OCI-LY7 (cell line): ENCODE data around the gene C8A. TPM values are rescaled to one million over a fixed set of nuclear protein-coding genes. Genes with fewer than 3 reads are reported as not detected.

Source experiments
- BruUV-seq: library from RNA; stranded (reverse); fragments of 400-500 nt; replicated peaks from 2 replicates; lab custom pipeline; 2021; lab: Mats Ljungman, UMichigan
- CTCF ChIA-PET: fragments of 300-600 bp; sonication (Branson Sonifier 250); formaldehyde crosslinking; loops from one replicate; lab custom pipeline; 2022; ENCODE audit warnings: antibody characterized with exemption; ENCODE audit not compliant: unreplicated experiment; lab: Charles Lee
- POLR2A ChIA-PET: fragments of 300-600 bp; sonication (Branson Sonifier 250); formaldehyde crosslinking; loops from one replicate; lab custom pipeline; 2022; ENCODE audit warnings: antibody characterized with exemption; lab: Charles Lee
- DNase-seq: peaks from one replicate; pipeline ENCODE4 v3.0.0-alpha.2; 2015; ENCODE audit warnings: low spot score
- H2AFZ ChIP-seq: fragments of 200-600 bp; sonication (generic), shearing (Covaris generic); 2 replicates; pipeline ENCODE4 v1.6.1; 2014; ENCODE audit warnings: mild to moderate bottlenecking, antibody characterized with exemption, low read length, moderate library complexity
- H3K27ac ChIP-seq: fragments of 200-600 bp; sonication (generic); 2 replicates; pipeline ENCODE4 v1.5.1; 2014; ENCODE audit warnings: mixed run types, low read depth, mild to moderate bottlenecking, moderate library complexity, low read length, inconsistent platforms; ENCODE audit not compliant: poor library complexity, severe bottlenecking
- H3K36me3 ChIP-seq: fragments of 200-600 bp; sonication (generic); 2 replicates; pipeline ENCODE4 v1.6.1; 2014; ENCODE audit warnings: mild to moderate bottlenecking, antibody characterized with exemption, low read length, moderate library complexity, mixed read lengths; ENCODE audit not compliant: insufficient read depth
- H3K4me1 ChIP-seq: fragments of 200-600 bp; sonication (generic); 2 replicates; pipeline ENCODE4 v1.5.1; 2014; ENCODE audit warnings: mild to moderate bottlenecking, low read length; ENCODE audit not compliant: insufficient read depth, poor library complexity, severe bottlenecking
- H3K4me2 ChIP-seq: fragments of 200-600 bp; sonication (generic); 2 replicates; pipeline ENCODE4 v1.6.1; 2014; ENCODE audit warnings: mild to moderate bottlenecking, low read length
- H3K4me3 ChIP-seq: fragments of 200-600 bp; sonication (generic); 2 replicates; pipeline ENCODE4 v1.5.1; 2014; ENCODE audit warnings: mild to moderate bottlenecking, low read depth, low read length; ENCODE audit not compliant: poor library complexity, severe bottlenecking
- H3K79me2 ChIP-seq: fragments of 200-600 bp; sonication (generic); 2 replicates; pipeline ENCODE4 v1.6.1; 2016; ENCODE audit warnings: low read depth, mild to moderate bottlenecking, low read length, moderate library complexity, mixed read lengths; ENCODE audit not compliant: insufficient read depth
- H3K9me2 ChIP-seq: fragments of 200-600 bp; sonication (generic); 2 replicates; pipeline ENCODE4 v1.6.1; 2016; ENCODE audit warnings: mild to moderate bottlenecking, low read length, mixed read lengths; ENCODE audit not compliant: insufficient read depth
- H3K9me3 ChIP-seq: fragments of 200-600 bp; sonication (generic); 2 replicates; pipeline ENCODE4 v1.6.1; 2014; ENCODE audit warnings: mild to moderate bottlenecking, mixed run types, low read length, mixed read lengths
- H4K20me1 ChIP-seq: fragments of 200-600 bp; sonication (generic); 2 replicates; pipeline ENCODE4 v1.6.1; 2014; ENCODE audit warnings: mild to moderate bottlenecking, antibody characterized with exemption, low read length, moderate library complexity, mixed read lengths; ENCODE audit not compliant: insufficient read depth
- EZH2phosphoT487 ChIP-seq: fragments of 200-600 bp; sonication (generic); IDR thresholded peaks from 2 replicates; pipeline ENCODE4 v1.6.1; 2018; ENCODE audit warnings: low read depth, borderline replicate concordance, mild to moderate bottlenecking, mixed run types, antibody characterized with exemption, low read length, moderate library complexity, mixed read lengths
- intact Hi-C: fragments of 100-400 bp; cut with micrococcal nuclease; formaldehyde crosslinking; loops from one replicate; pipeline ENCODE4 v1.10.0; 2022; ENCODE audit not compliant: unreplicated experiment
- total RNA-seq, 2 experiments: library from RNA; depleted of rRNA in 1 of 2; stranded (reverse); fragments of >200 nt in 1 of 2; shearing (Covaris generic) in 1 of 2; gene quantifications; 2 replicates each; pipeline ENCODE4 v1.2.3, GENCODE V29; 2014 to 2022
- TF ChIP-seq, protein P1 (sequence below): fragments of 200-600 bp; sonication (generic); conservative IDR thresholded peaks from 2 replicates; pipeline ENCODE4 v1.5.1; 2014; ENCODE audit warnings: mild to moderate bottlenecking, antibody characterized with exemption, low read length, moderate library complexity, mixed read lengths

The C8A gene
- total RNA-seq, 2 experiments from 2014 or later: not detected

DNA sequence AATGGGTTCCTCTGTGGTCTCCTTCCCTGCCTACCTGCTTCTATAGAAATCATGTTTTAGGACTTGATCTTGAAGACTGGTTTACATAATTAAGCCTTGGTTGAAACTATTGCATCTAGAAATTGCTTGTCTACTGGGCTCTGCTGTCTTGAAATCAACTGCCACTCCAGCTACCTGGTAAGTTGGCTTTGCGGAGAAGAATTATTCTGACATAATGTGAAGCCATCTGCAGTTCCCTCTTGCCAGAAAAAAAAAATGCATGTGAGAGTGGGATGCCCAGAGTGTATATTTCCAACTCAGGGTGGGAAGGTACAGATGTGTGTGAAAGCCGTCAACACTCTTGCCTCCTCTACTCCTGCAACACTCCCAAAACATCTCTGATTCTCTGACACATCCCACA, 84.0 kb downstream of the C8A start:
- ChIA-PET CTCF (no interaction called here), POLR2A (no interaction called here)
- Histone ChIP-seq H3K79me2 (no peaks in the 10 kb centered on the region), H3K4me1 (no peaks in the 10 kb centered on the region), H3K36me3 (no peaks in the 10 kb centered on the region), H3K9me3 (no peaks in the 10 kb centered on the region), H3K4me3 (no peak overlapping the region), H3K9me2 (no peaks in the 10 kb centered on the region), H3K27ac (no peak overlapping the region), H2AFZ (no peak overlapping the region), H3K4me2 (no peak overlapping the region), H4K20me1 (no peaks in the 10 kb centered on the region)
- BruUV-seq: no TSS peak
- DNase-seq: no peak
- intact Hi-C loops: no loop called here
- no peak for TF ChIP-seq EZH2phosphoT487
- TF ChIP-seq, protein P1, sequence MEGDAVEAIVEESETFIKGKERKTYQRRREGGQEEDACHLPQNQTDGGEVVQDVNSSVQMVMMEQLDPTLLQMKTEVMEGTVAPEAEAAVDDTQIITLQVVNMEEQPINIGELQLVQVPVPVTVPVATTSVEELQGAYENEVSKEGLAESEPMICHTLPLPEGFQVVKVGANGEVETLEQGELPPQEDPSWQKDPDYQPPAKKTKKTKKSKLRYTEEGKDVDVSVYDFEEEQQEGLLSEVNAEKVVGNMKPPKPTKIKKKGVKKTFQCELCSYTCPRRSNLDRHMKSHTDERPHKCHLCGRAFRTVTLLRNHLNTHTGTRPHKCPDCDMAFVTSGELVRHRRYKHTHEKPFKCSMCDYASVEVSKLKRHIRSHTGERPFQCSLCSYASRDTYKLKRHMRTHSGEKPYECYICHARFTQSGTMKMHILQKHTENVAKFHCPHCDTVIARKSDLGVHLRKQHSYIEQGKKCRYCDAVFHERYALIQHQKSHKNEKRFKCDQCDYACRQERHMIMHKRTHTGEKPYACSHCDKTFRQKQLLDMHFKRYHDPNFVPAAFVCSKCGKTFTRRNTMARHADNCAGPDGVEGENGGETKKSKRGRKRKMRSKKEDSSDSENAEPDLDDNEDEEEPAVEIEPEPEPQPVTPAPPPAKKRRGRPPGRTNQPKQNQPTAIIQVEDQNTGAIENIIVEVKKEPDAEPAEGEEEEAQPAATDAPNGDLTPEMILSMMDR: no peak

DNA sequence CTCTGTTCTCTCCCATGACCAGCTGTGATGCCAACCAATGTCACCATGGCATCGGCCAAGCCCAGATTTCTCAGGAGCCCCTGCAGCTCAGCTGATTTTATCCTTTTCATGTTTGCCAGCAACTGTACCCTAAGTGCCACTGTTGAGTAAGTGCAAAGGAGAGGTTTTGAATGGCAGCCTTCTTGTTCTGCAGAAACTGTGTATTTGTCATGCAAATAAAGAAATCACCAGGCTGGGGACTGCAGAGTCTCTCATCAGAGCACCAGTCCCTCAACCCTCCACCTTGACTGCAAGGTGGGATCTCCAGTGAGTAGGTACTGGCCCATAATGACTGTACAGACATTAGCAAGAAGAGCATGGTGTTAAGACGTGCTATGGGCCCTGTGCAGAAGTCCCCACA, 84.6 kb downstream of the C8A start:
- H3K79me2 ChIP-seq: no peaks in the 10 kb centered on the region
- no peak overlapping the region for H3K27ac ChIP-seq
- no peaks in the 10 kb centered on the region for H3K9me3 ChIP-seq
- no peaks in the 10 kb centered on the region for H3K4me1 ChIP-seq
- H3K9me2 ChIP-seq: no peaks in the 10 kb centered on the region
- no peak overlapping the region for H3K4me3 ChIP-seq
- H2AFZ ChIP-seq: no peak overlapping the region
- BruUV-seq: no TSS peak
- H3K36me3 ChIP-seq: no peaks in the 10 kb centered on the region
- no peak for DNase-seq
- no peaks in the 10 kb centered on the region for H4K20me1 ChIP-seq
- ChIA-PET POLR2A (no interaction called here), CTCF (no interaction called here)
- TF ChIP-seq EZH2phosphoT487: no peak
- TF ChIP-seq, protein P1: no peak
- H3K4me2 ChIP-seq: no peak overlapping the region
- intact Hi-C loops: no loop called here

DNA sequence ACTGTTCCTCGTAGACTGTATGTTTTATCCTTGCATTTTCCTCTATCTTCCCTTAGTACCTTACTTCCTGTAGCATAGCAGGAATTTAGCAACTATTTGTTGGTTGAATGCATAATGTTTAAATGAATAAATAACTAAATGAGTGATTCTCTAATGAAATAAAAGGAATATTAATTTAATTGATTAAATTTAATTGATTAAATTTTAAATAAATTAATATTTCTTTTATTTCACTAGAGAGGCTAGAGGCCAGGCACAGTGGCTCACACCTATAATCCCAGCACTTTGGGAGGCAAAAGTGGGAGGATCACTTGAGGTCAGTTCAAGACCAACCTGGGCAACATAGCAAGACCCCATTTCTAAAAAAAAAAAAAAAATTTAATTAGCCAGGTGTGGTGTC, 85.4 kb downstream of the C8A start:
- no peak for DNase-seq
- Histone ChIP-seq H3K9me2 (no peaks in the 10 kb centered on the region), H4K20me1 (no peaks in the 10 kb centered on the region), H3K9me3 (no peaks in the 10 kb centered on the region), H3K4me2 (no peak overlapping the region), H3K36me3 (no peaks in the 10 kb centered on the region), H3K27ac (no peak overlapping the region), H2AFZ (no peak overlapping the region), H3K4me1 (no peaks in the 10 kb centered on the region), H3K4me3 (no peak overlapping the region), H3K79me2 (no peaks in the 10 kb centered on the region)
- ChIA-PET CTCF (no interaction called here), POLR2A (no interaction called here)
- no peak for TF ChIP-seq EZH2phosphoT487
- TF ChIP-seq, protein P1: no peak
- no TSS peak for BruUV-seq
- intact Hi-C loops: no loop called here
